Activated T-helper 2 cell treated with anti-CD3 and anti-CD28 coated beads, Interferon-gamma antibody, Interleukin-2, Interleukin-4, amounts not matched to agents 10 μg/mL and 5 μg/mL and 100 μg/mL, durations not matched to agents 14 hours and 24 hours and 36 hours (primary cell): ENCODE data around the gene SNAI3. TPM values are rescaled to one million over a fixed set of nuclear protein-coding genes. Genes with fewer than 3 reads are reported as not detected.
"Not testable (repeated sequence)": the region's sequence is repeated elsewhere in the genome, so short reads cannot be mapped to it uniquely, and the experiment has no call there.

Experiments used
- DNase-seq: peaks from one replicate; pipeline ENCODE4 v3.0.0; 2021; ENCODE audit warnings: low spot score
- H3K27ac Mint-ChIP-seq: one replicate; pipeline ENCODE4 v1.8.0; 2021; ENCODE audit warnings: mixed read lengths
- H3K27me3 Mint-ChIP-seq: one replicate; pipeline ENCODE4 v1.8.0; 2021; ENCODE audit warnings: low read depth, mixed read lengths
- H3K36me3 Mint-ChIP-seq: one replicate; pipeline ENCODE4 v1.8.0; 2021; ENCODE audit warnings: low read depth, mixed read lengths
- H3K4me1 Mint-ChIP-seq: one replicate; pipeline ENCODE4 v1.8.0; 2021; ENCODE audit warnings: low read depth, mixed read lengths
- H3K4me3 Mint-ChIP-seq: one replicate; pipeline ENCODE4 v1.8.0; 2021; ENCODE audit warnings: low read depth, mild to moderate bottlenecking, moderate library complexity, mixed read lengths
- H3K9me3 Mint-ChIP-seq: one replicate; pipeline ENCODE4 v1.8.0; 2021; ENCODE audit warnings: mixed read lengths
- intact Hi-C: fragments of 100-400 bp; cut with micrococcal nuclease; formaldehyde crosslinking; loops from one replicate; pipeline ENCODE4 v1.15.1; 2023
- total RNA-seq: library from RNA; stranded (reverse); gene quantifications from 2 replicates; pipeline ENCODE4 v1.2.3, GENCODE V29; 2022

SNAI3 gene
- total RNA-seq, 1 donor from 2014 or later, result 2.0 TPM

- peaks cover 6% of the 10 kb centered on the region for H3K4me1 Mint-ChIP-seq
- no peak overlapping the region for H3K4me3 Mint-ChIP-seq
- peaks cover 3% of the 10 kb centered on the region for H3K36me3 Mint-ChIP-seq
- no peaks in the 10 kb centered on the region for H3K9me3 Mint-ChIP-seq
- DNase-seq, result no peak
- intact Hi-C loops, result no loop called here
- H3K27me3 Mint-ChIP-seq, result no peaks in the 10 kb centered on the region
- no peak overlapping the region for H3K27ac Mint-ChIP-seq
Measured at GRCh38 chr16:88676502-88677242, 9.6 kb downstream of the SNAI3 start.

- intact Hi-C loops, result no loop called here
- H3K4me3 Mint-ChIP-seq, result no peak overlapping the region
- H3K36me3 Mint-ChIP-seq, result peaks cover under 1% of the 10 kb centered on the region
- H3K4me1 Mint-ChIP-seq, result no peaks in the 10 kb centered on the region
- H3K27me3 Mint-ChIP-seq, result no peaks in the 10 kb centered on the region
- H3K9me3 Mint-ChIP-seq, result no peaks in the 10 kb centered on the region
- no peak for DNase-seq
- H3K27ac Mint-ChIP-seq, result no peak overlapping the region
Measured at GRCh38 chr16:88673716-88674379, 12.5 kb downstream of the SNAI3 start.

- Mint-ChIP-seq H3K4me1 (no peaks in the 10 kb centered on the region), H3K27me3 (no peaks in the 10 kb centered on the region), H3K9me3 (no peaks in the 10 kb centered on the region), H3K36me3 (peaks cover 7% of the 10 kb centered on the region), H3K27ac (no peak overlapping the region), H3K4me3 (no peak overlapping the region)
- intact Hi-C loops, result no loop called here
- DNase-seq, result no peak
Measured at GRCh38 chr16:88672776-88673175, 13.5 kb downstream of the SNAI3 start.

GRCh38 chr16:88671806-88672205 lies 14.5 kb downstream of the SNAI3 start:
- Mint-ChIP-seq H3K27me3 (no peaks in the 10 kb centered on the region), H3K4me1 (no peaks in the 10 kb centered on the region), H3K36me3 (peaks cover 11% of the 10 kb centered on the region), H3K4me3 (no peak overlapping the region), H3K9me3 (no peaks in the 10 kb centered on the region), H3K27ac (no peak overlapping the region)
- no peak for DNase-seq
- intact Hi-C loops, result no loop called here

GRCh38 chr16:88669980-88670379 lies 16.3 kb downstream of the SNAI3 start:
- peaks cover 2% of the 10 kb centered on the region for H3K4me1 Mint-ChIP-seq
- no peaks in the 10 kb centered on the region for H3K27me3 Mint-ChIP-seq
- no peaks in the 10 kb centered on the region for H3K9me3 Mint-ChIP-seq
- peaks cover 13% of the 10 kb centered on the region for H3K36me3 Mint-ChIP-seq
- no peak overlapping the region for H3K27ac Mint-ChIP-seq
- intact Hi-C loops, result no loop called here
- no peak overlapping the region for H3K4me3 Mint-ChIP-seq
- no peak for DNase-seq

GRCh38 chr16:88669493-88669892 lies 16.8 kb downstream of the SNAI3 start:
- H3K36me3 Mint-ChIP-seq, result peaks cover 14% of the 10 kb centered on the region
- H3K9me3 Mint-ChIP-seq, DNase-seq, intact Hi-C loops, H3K4me1 Mint-ChIP-seq, H3K27ac Mint-ChIP-seq, H3K27me3 Mint-ChIP-seq, H3K4me3 Mint-ChIP-seq: not testable (repeated sequence)

- H3K27ac Mint-ChIP-seq, result no peak overlapping the region
- no peaks in the 10 kb centered on the region for H3K9me3 Mint-ChIP-seq
- H3K4me1 Mint-ChIP-seq, result peaks cover 5% of the 10 kb centered on the region
- DNase-seq, result no peak
- intact Hi-C loops, result no loop called here
- H3K36me3 Mint-ChIP-seq, result peaks cover 14% of the 10 kb centered on the region
- H3K4me3 Mint-ChIP-seq, result no peak overlapping the region
- no peaks in the 10 kb centered on the region for H3K27me3 Mint-ChIP-seq
Measured at GRCh38 chr16:88667461-88667860, 18.8 kb downstream of the SNAI3 start.

- intact Hi-C loops, result loop anchor here (2.0 kb wide), 1 partner anchor 15 kb away; no protein-coding TSS in a partner anchor
- no peak overlapping the region for H3K4me3 Mint-ChIP-seq
Measured at GRCh38 chr16:88665570-88665969, 20.7 kb downstream of the SNAI3 start.

GRCh38 chr16:88665148-88665547 lies 21.2 kb downstream of the SNAI3 start:
- intact Hi-C loops, result loop anchor here (2.0 kb wide), 1 partner anchor 16 kb away; no protein-coding TSS in a partner anchor
- Mint-ChIP-seq H3K9me3 (no peaks in the 10 kb centered on the region), H3K4me3 (peak overlapping the region; percentile 44)

More at GRCh38 chr16:88665570-88665969, 20.7 kb downstream of the SNAI3 start:
- no peaks in the 10 kb centered on the region for H3K27me3 Mint-ChIP-seq
- peaks cover 17% of the 10 kb centered on the region for H3K4me1 Mint-ChIP-seq
- H3K9me3 Mint-ChIP-seq, result no peaks in the 10 kb centered on the region
- peaks cover 24% of the 10 kb centered on the region for H3K36me3 Mint-ChIP-seq
- H3K27ac Mint-ChIP-seq, result no peak overlapping the region
- no peak for DNase-seq

GRCh38 chr16:88662843-88663606 lies 23.3 kb downstream of the SNAI3 start, which contains the start of gene MVD:
MVD (minus strand) TSS chr16:88663091; CDS start chr16:88663080, 11 bp downstream.
- peak within 1 kb of the TSS; percentile 91 for H3K27ac Mint-ChIP-seq
- intact Hi-C loops, result loop anchor here (1.0 kb wide), 3 partner anchors 12 to 43 kb away; partner anchors contain the start of genes CTU2, CYBA, RNF166 and SNAI3
- peaks cover 19% of the 10 kb centered on the region for H3K4me1 Mint-ChIP-seq
- H3K36me3 Mint-ChIP-seq, result peaks cover 23% of the 10 kb centered on the region
- peak; percentile 96 for DNase-seq
- H3K4me3 Mint-ChIP-seq, result peak within 1 kb of the TSS; percentile 93
- no peaks in the 10 kb centered on the region for H3K9me3 Mint-ChIP-seq
- H3K27me3 Mint-ChIP-seq, result no peaks in the 10 kb centered on the region

More at GRCh38 chr16:88665148-88665547, 21.2 kb downstream of the SNAI3 start:
- Mint-ChIP-seq H3K27me3 (no peaks in the 10 kb centered on the region), H3K36me3 (peaks cover 24% of the 10 kb centered on the region), H3K4me1 (peaks cover 18% of the 10 kb centered on the region), H3K27ac (no peak overlapping the region)
- DNase-seq, result no peak

- H3K36me3 Mint-ChIP-seq, result peaks cover 25% of the 10 kb centered on the region
- intact Hi-C loops, result no loop called here
- no peaks in the 10 kb centered on the region for H3K27me3 Mint-ChIP-seq
- no peak for DNase-seq
- peak overlapping the region; percentile 82 for H3K27ac Mint-ChIP-seq
- peaks cover 19% of the 10 kb centered on the region for H3K4me1 Mint-ChIP-seq
- no peaks in the 10 kb centered on the region for H3K9me3 Mint-ChIP-seq
- H3K4me3 Mint-ChIP-seq, result peak overlapping the region; percentile 93
Measured at GRCh38 chr16:88662222-88662842, 24.0 kb downstream of the SNAI3 start.

- intact Hi-C loops, result no loop called here
- Mint-ChIP-seq H3K9me3 (no peaks in the 10 kb centered on the region), H3K36me3 (peaks cover 26% of the 10 kb centered on the region), H3K4me1 (peaks cover 19% of the 10 kb centered on the region), H3K27ac (peak overlapping the region; percentile 51), H3K27me3 (no peaks in the 10 kb centered on the region), H3K4me3 (peak overlapping the region; percentile 93)
- DNase-seq, result no peak
Measured at GRCh38 chr16:88661468-88661867, 24.8 kb downstream of the SNAI3 start.
